Measurements from ENCODE around the gene METTL4. TPM values are rescaled to one million over a fixed set of nuclear protein-coding genes. Genes with fewer than 3 reads are reported as not detected.

The METTL4 gene
- polyA plus RNA-seq, 2 donors, result 3.8 to 5.1 TPM

DNA sequence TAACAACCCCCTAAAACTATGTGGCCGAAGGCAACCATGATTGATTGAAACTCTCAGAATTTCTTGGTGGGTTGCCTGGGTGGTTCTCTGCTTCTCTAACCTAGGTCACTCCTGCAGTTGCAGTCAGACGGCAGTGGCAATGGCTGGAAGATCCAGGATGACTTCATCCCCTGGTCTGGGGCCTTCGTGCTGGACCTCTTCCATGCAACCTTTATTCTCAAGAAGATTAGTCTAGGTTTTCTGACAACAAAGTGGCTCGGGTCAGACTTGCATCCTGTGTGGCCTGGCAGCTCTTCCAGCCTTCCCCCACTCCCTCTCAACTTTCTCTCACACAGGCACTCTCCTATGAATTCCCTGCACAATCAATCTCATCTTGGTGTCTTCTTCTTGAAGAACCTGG lies 76.4 kb downstream of the METTL4 start:
- H3K4me3 ChIP-seq (ENCODE audit: low read depth in 1 of 2, low read length in 2 of 2), result no peak overlapping the region
- no peaks in the 10 kb centered on the region for H3K4me1 ChIP-seq (ENCODE audit: control insufficient read depth in 2 of 2, insufficient read depth in 2 of 2, low read length in 1 of 2)
- H3K36me3 ChIP-seq (ENCODE audit: control insufficient read depth in 2 of 2, insufficient read depth in 2 of 2, low read length in 1 of 2), result no peaks in the 10 kb centered on the region
- 61 to 62% methylated on average over 4 of the region's 4 CpGs for WGBS, 2 donors
- no peak overlapping the region for H3K27ac ChIP-seq (ENCODE audit: low read depth in 2 of 2, low read length in 1 of 2)
- H3K9me3 ChIP-seq (ENCODE audit: control insufficient read depth in 2 of 2, insufficient read depth in 1 of 2, low read depth in 1 of 2, low read length in 1 of 2), result no peaks in the 10 kb centered on the region
- H3K27me3 ChIP-seq (ENCODE audit: control insufficient read depth in 1 of 2, insufficient read depth in 2 of 2, low read length in 2 of 2), result no peaks in the 10 kb centered on the region

Other genes starting within 250 kb of the METTL4 start
- gene NDC80, start 52 bp upstream of the METTL4 start, polyA plus RNA-seq, result 1 to 10 TPM; 7.3 to 9.1 TPM
- gene SMCHD1, start 84.2 kb upstream of the METTL4 start, polyA plus RNA-seq, result 1 to 10 TPM; 5.0 to 7.6 TPM

All from esophagus (tissue), 2 donors.